K562 (cell line): ENCODE results near the gene TMEM135. TPM values are rescaled to one million over a fixed set of nuclear protein-coding genes. Genes with fewer than 3 reads are reported as not detected.
A peak's percentile ranks its signal among the peaks of the same experiment; 100 is the strongest.

ENCODE experiments used
- ATAC-seq: fragments of 200-7000 bp; cut with Tn5 transposase; 3 replicates; pipeline ENCODE4 v1.9.1; 2020; ENCODE audit warnings: moderate library complexity
- BruUV-seq: library from RNA; stranded (reverse); fragments of 400-500 nt; replicated peaks from 2 replicates; lab custom pipeline; 2021; lab: Mats Ljungman, UMichigan
- CTCF ChIA-PET: fragments of 300-600 bp; formaldehyde crosslinking; extraction: SDS; loops from one replicate; lab custom pipeline; 2021; ENCODE audit warnings: low intra/inter-chr PET ratio; lab: Yijun Ruan, JAX
- POLR2A ChIA-PET: fragments of 300-600, 350-650 bp; sonication (Branson Sonifier 250); formaldehyde crosslinking; extraction: SDS; loops from one replicate; lab custom pipeline; 2021; ENCODE audit warnings: antibody characterized with exemption, inconsistent platforms; lab: Yijun Ruan, JAX
- DNase-seq, 4 experiments: peaks; one replicate each; pipeline versions ENCODE4 v3.0.0 to v3.0.0-alpha.2; 2011 to 2018; ENCODE audit warnings: low spot score in 3 of 4, mixed read lengths in 3 of 4; ENCODE audit errors: extremely low read depth in 1 of 4
- FAIRE-seq: peaks from 2 replicates; lab custom pipeline; 2011; peaks lifted over from hg19 to GRCh38; lab: Jason Lieb, UNC
- H2AFZ ChIP-seq: 2 replicates; pipeline ENCODE4 v1.6.0; 2011; ENCODE audit warnings: low read depth, low read length, control low read depth, inconsistent platforms
- H3K27ac ChIP-seq: fragments of 200-600 bp; 3 replicates; pipeline ENCODE4 v1.8.0; 2011; ENCODE audit warnings: low read depth, mild to moderate bottlenecking, control low read depth, inconsistent platforms, low read length, moderate library complexity, mixed read lengths; ENCODE audit errors: extremely low read depth
- H3K27me3 ChIP-seq, 2 experiments: fragments of 300-600 bp in 1 of 2; 2 replicates in 1 of 2; 3 replicates in 1 of 2; pipeline versions ENCODE4 v1.6.0 to v1.8.0; 2011; ENCODE audit warnings: inconsistent platforms in 2 of 2, low read length in 2 of 2, mild to moderate bottlenecking in 1 of 2, mixed read lengths in 1 of 2, moderate library complexity in 1 of 2; ENCODE audit not compliant: control insufficient read depth in 2 of 2, insufficient read depth in 2 of 2
- H3K36me3 ChIP-seq: fragments of 300-600 bp; 3 replicates; pipeline ENCODE4 v1.8.0; 2011; ENCODE audit warnings: mild to moderate bottlenecking, low read length, inconsistent platforms; ENCODE audit not compliant: control insufficient read depth, insufficient read depth
- H3K4me1 ChIP-seq, 2 experiments: fragments of 200-600 bp in 1 of 2; replicated peaks in 1 of 2; 2 replicates in 1 of 2; 3 replicates in 1 of 2; pipeline versions ENCODE4 v1.5.1 to v1.8.0; 2011; ENCODE audit warnings: inconsistent platforms in 2 of 2, low read length in 2 of 2, mild to moderate bottlenecking in 1 of 2, mixed read lengths in 1 of 2, moderate library complexity in 1 of 2; ENCODE audit not compliant: control insufficient read depth in 2 of 2, insufficient read depth in 2 of 2
- H3K4me2 ChIP-seq: 2 replicates; pipeline ENCODE4 v1.6.1; 2011; ENCODE audit warnings: low read length, control low read depth, inconsistent platforms, mixed read lengths; ENCODE audit not compliant: insufficient read depth
- H3K4me3 ChIP-seq: fragments of 200-600 bp; sonication (generic), shearing (Covaris generic); 2 replicates; pipeline ENCODE4 v1.5.1; 2016; ENCODE audit warnings: control low read depth, inconsistent platforms
- H3K79me2 ChIP-seq: fragments of 200-600 bp; 3 replicates; pipeline ENCODE4 v1.8.0; 2011; ENCODE audit warnings: low read length, inconsistent platforms; ENCODE audit not compliant: control insufficient read depth, insufficient read depth
- H3K9ac ChIP-seq, 2 experiments: 2 replicates each; pipeline versions ENCODE4 v1.6.0 to v1.6.1; 2011; ENCODE audit warnings: low read depth in 2 of 2, low read length in 2 of 2, control low read depth in 1 of 2, inconsistent platforms in 1 of 2, mild to moderate bottlenecking in 1 of 2, mixed read lengths in 1 of 2; ENCODE audit not compliant: insufficient read depth in 1 of 2
- H3K9me1 ChIP-seq: one replicate; pipeline ENCODE4 v1.6.0; 2011; ENCODE audit warnings: inconsistent platforms, mild to moderate bottlenecking, low read length, moderate library complexity; ENCODE audit not compliant: control insufficient read depth, insufficient read depth
- H3K9me3 ChIP-seq: replicated peaks from 2 replicates; pipeline ENCODE4 v1.5.1; 2011; ENCODE audit warnings: low read depth, low read length, inconsistent platforms; ENCODE audit not compliant: control insufficient read depth, insufficient read depth
- H4K20me1 ChIP-seq: replicated peaks from 2 replicates; pipeline ENCODE4 v1.6.1; 2011; ENCODE audit warnings: low read length, inconsistent platforms, mixed read lengths; ENCODE audit not compliant: control insufficient read depth, insufficient read depth
- CEBPB ChIP-seq: fragments of 450-650 bp; IDR thresholded peaks from 2 replicates; pipeline ENCODE4 v1.6.1; 2016; ENCODE audit warnings: missing genetic modification characterization, missing compliant biosample characterization
- CEBPZ ChIP-seq: fragments of 150-350 bp; IDR thresholded peaks from 2 replicates; pipeline ENCODE4 v1.6.1; 2014; ENCODE audit warnings: low read depth, mild to moderate bottlenecking, low read length, borderline replicate concordance
- WGBS: fragments of 100-300 bp; shearing (Covaris generic); methylation state at CpG from one replicate; pipeline ENCODE4 v1.1.6; 2016; ENCODE audit warnings: low coverage, mixed read lengths; ENCODE audit not compliant: insufficient coverage; ENCODE audit errors: missing lambda C conversion rate; 5-methylcytosine and 5-hydroxymethylcytosine counted together
- in situ Hi-C: fragments of 300-500 bp; cut with MboI; formaldehyde crosslinking; loops from 4 replicates; pipeline ENCODE4 v1.15.0; 2018; ENCODE audit warnings: inconsistent platforms, mixed read lengths
- intact Hi-C: fragments of 100-400 bp; cut with micrococcal nuclease; formaldehyde crosslinking; loops from 2 replicates; pipeline ENCODE4 v1.14.2; 2022
- polyA plus RNA-seq, 8 experiments: library from polyadenylated mRNA; depleted of rRNA in 4 of 8; stranded (reverse) in 5 of 8; unstranded in 3 of 8; fragments of >200 nt; fragmentation: Nextera tagmentation in 2 of 8; fragmentation: Illumina TruSeq in 1 of 8; extraction: Ambion mirVana in 2 of 8; extraction: Trizol in 1 of 8; gene quantifications; 2 replicates each; pipeline versions ENCODE4 v1.2.1 to v1.2.3, GENCODE V29; 2011 to 2014; ENCODE audit warnings: inconsistent platforms in 1 of 8, missing spikeins in 1 of 8
- total RNA-seq, 7 experiments: library from RNA; depleted of rRNA in 6 of 7; stranded (reverse); fragments of >200 nt in 6 of 7; fragmentation: Illumina TruSeq in 2 of 7; extraction: Trizol in 2 of 7; gene quantifications; 2 replicates each; pipeline versions ENCODE4 v1.2.1 to v1.2.3, GENCODE V29; 2011 to 2021; ENCODE audit warnings: low replicate concordance in 1 of 7
- TF ChIP-seq, protein P1 (sequence below): sonication (generic); formaldehyde crosslinking; IDR thresholded peaks from 2 replicates; pipeline ENCODE4 v1.8.0; 2023; ENCODE audit warnings: mild to moderate bottlenecking, missing genetic modification reagents
- TF ChIP-seq, protein P2 (sequence below): IDR thresholded peaks from 3 replicates; pipeline ENCODE4 v1.6.1; 2011; ENCODE audit warnings: borderline replicate concordance, mild to moderate bottlenecking, moderate library complexity; ENCODE audit not compliant: insufficient read length; ENCODE audit errors: extremely low read depth

The TMEM135 gene
- total and polyA plus RNA-seq, 9 of the 15 experiments (the other 6 are each of a cell fraction or from before 2014, with no cell fraction given): 17.3 to 53.6 (median 24.9) TPM

DNA sequence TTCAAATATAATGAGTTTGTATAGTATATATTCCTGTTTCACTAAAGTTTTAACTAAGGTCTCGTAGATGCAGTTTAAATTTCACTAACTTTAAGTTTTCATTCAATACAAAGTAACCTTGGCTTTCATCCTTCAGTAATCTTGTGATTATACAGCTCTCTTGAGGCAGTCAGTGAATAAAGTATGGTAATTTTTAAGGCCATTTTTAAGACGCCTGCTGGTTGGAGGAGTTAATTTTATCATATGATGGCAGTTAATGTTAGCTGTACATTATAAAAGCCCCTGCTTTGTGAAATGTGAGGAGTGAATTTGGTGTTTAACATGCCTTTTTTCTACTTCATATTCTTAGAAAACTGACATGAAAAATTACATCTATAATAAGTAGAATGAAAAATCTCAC is 163.6 kb downstream of the TMEM135 start (continued):
- TF ChIP-seq, protein P1, sequence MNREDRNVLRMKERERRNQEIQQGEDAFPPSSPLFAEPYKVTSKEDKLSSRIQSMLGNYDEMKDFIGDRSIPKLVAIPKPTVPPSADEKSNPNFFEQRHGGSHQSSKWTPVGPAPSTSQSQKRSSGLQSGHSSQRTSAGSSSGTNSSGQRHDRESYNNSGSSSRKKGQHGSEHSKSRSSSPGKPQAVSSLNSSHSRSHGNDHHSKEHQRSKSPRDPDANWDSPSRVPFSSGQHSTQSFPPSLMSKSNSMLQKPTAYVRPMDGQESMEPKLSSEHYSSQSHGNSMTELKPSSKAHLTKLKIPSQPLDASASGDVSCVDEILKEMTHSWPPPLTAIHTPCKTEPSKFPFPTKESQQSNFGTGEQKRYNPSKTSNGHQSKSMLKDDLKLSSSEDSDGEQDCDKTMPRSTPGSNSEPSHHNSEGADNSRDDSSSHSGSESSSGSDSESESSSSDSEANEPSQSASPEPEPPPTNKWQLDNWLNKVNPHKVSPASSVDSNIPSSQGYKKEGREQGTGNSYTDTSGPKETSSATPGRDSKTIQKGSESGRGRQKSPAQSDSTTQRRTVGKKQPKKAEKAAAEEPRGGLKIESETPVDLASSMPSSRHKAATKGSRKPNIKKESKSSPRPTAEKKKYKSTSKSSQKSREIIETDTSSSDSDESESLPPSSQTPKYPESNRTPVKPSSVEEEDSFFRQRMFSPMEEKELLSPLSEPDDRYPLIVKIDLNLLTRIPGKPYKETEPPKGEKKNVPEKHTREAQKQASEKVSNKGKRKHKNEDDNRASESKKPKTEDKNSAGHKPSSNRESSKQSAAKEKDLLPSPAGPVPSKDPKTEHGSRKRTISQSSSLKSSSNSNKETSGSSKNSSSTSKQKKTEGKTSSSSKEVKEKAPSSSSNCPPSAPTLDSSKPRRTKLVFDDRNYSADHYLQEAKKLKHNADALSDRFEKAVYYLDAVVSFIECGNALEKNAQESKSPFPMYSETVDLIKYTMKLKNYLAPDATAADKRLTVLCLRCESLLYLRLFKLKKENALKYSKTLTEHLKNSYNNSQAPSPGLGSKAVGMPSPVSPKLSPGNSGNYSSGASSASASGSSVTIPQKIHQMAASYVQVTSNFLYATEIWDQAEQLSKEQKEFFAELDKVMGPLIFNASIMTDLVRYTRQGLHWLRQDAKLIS (CRISPR knock-in tag): no peak

DNA sequence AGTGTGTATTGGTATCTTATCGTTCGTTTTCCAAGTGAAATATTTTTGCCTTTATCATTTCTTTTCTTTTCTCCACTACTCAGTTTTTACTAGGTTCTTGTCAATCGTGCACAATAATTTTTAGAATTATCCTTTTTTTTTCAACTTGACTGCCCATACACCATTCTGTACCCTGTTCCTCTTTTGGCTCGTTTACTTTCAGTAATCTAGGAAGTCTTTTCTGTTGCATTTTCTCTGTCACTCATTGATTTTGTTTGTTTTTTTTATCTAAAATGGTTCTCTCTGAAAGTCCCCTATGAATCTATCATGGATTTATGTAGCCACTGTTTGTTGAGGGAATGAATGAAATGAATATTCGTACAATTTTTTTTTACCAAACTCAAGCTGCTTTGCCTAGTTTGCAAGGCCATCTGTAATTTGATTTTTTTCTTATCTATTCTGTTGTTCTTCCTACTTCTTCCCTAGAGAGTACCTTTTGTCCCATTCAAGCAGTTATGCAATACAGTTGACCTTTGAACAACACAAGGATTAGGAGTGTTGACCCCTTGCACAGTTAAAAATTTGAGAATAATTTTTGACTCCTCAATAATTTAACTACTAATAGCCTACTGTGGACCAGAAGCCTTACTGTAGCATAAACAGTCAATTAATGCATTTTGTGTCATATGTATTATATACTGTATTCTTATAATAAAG is 166.3 kb downstream of the TMEM135 start:
- POLR2A ChIA-PET: no interaction called here
- Histone ChIP-seq H3K9me1 (no peaks in the 10 kb centered on the region), H3K4me2 (no peak overlapping the region), H3K4me3 (no peak overlapping the region), H3K79me2 (no peaks in the 10 kb centered on the region), H3K36me3 (no peaks in the 10 kb centered on the region), H3K4me1 (no peaks in the 10 kb centered on the region), H3K27me3 (no peaks in the 10 kb centered on the region), H3K27ac (no peak overlapping the region), H3K9me3 (no peaks in the 10 kb centered on the region), H4K20me1 (no peaks in the 10 kb centered on the region), H3K9ac (no peak overlapping the region), H2AFZ (no peak overlapping the region)
- no TSS peak for BruUV-seq
- DNase-seq (no peak), ATAC-seq (no peak)
- CTCF ChIA-PET: no interaction called here
- in situ Hi-C loops: no loop called here
- whole genome bisulfite sequencing: 64% methylated on average over 5 of the region's 5 CpGs
- intact Hi-C loops: no loop called here
- TF ChIP-seq CEBPB (tag) (0 out of 2 replicates have a peak, but pooled peaks have one; percentile 6), CEBPZ (no peak)
- TF ChIP-seq, protein P2, sequence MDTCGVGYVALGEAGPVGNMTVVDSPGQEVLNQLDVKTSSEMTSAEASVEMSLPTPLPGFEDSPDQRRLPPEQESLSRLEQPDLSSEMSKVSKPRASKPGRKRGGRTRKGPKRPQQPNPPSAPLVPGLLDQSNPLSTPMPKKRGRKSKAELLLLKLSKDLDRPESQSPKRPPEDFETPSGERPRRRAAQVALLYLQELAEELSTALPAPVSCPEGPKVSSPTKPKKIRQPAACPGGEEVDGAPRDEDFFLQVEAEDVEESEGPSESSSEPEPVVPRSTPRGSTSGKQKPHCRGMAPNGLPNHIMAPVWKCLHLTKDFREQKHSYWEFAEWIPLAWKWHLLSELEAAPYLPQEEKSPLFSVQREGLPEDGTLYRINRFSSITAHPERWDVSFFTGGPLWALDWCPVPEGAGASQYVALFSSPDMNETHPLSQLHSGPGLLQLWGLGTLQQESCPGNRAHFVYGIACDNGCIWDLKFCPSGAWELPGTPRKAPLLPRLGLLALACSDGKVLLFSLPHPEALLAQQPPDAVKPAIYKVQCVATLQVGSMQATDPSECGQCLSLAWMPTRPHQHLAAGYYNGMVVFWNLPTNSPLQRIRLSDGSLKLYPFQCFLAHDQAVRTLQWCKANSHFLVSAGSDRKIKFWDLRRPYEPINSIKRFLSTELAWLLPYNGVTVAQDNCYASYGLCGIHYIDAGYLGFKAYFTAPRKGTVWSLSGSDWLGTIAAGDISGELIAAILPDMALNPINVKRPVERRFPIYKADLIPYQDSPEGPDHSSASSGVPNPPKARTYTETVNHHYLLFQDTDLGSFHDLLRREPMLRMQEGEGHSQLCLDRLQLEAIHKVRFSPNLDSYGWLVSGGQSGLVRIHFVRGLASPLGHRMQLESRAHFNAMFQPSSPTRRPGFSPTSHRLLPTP: no peak
- TF ChIP-seq, all 486 proteins: peak for 1
- no peak for FAIRE-seq
